ENCODE data around the gene ACACB.
A peak's percentile ranks its signal among the peaks of the same experiment; 100 is the strongest.

The ACACB gene

GRCh38 chr12:109115758-109116610, at the start of gene ACACB:
Gene ACACB, plus strand, starts transcription at chr12:109116587. Its CDS starts 22,819 bp downstream, at chr12:109139406.
- peaks cover 3 to 6% of the 10 kb centered on the region in 2 donors for H3K36me3 ChIP-seq (ENCODE audit: control insufficient read depth in 2 of 2, insufficient read depth in 2 of 2, low read length in 2 of 2)
- H3K9me3 ChIP-seq (ENCODE audit: control insufficient read depth in 2 of 2, low read length in 2 of 2): no peaks in the 10 kb centered on the region
- H3K27ac ChIP-seq (ENCODE audit: low read length): peak within 1 kb of the TSS; percentile 97
- H3K27me3 ChIP-seq (ENCODE audit: control insufficient read depth in 1 of 2, insufficient read depth in 2 of 2, low read length in 2 of 2): no peaks in the 10 kb centered on the region
- H3K9ac ChIP-seq (ENCODE audit: low read length in 2 of 2): peak within 1 kb of the TSS; percentile 53 to 76
- H3K4me3 ChIP-seq (ENCODE audit: low read length in 2 of 2): peak within 1 kb of the TSS; percentile 28 to 63
- H3K4me1 ChIP-seq (ENCODE audit: control insufficient read depth, insufficient read depth, low read length): peaks cover 56% of the 10 kb centered on the region

GRCh38 chr12:109069307-109070271, 46.8 kb upstream of the ACACB start:
- Histone ChIP-seq H3K27ac (ENCODE audit: low read length) (no peak overlapping the region), H3K9me3 (ENCODE audit: control insufficient read depth in 2 of 2, low read length in 2 of 2) (no peaks in the 10 kb centered on the region), H3K9ac (ENCODE audit: low read length in 2 of 2) (no peak overlapping the region), H3K36me3 (ENCODE audit: control insufficient read depth in 2 of 2, insufficient read depth in 2 of 2, low read length in 2 of 2) (peaks cover 40 to 43% of the 10 kb centered on the region in 2 donors), H3K27me3 (ENCODE audit: control insufficient read depth in 1 of 2, insufficient read depth in 2 of 2, low read length in 2 of 2) (no peaks in the 10 kb centered on the region), H3K4me1 (ENCODE audit: control insufficient read depth, insufficient read depth, low read length) (no peaks in the 10 kb centered on the region), H3K4me3 (ENCODE audit: low read length in 2 of 2) (no peak overlapping the region)

GRCh38 chr12:109074866-109075265, 41.5 kb upstream of the ACACB start:
- H3K4me1 ChIP-seq (ENCODE audit: control insufficient read depth, insufficient read depth, low read length): no peaks in the 10 kb centered on the region
- no peak overlapping the region for H3K4me3 ChIP-seq (ENCODE audit: low read length in 2 of 2)
- H3K9me3 ChIP-seq (ENCODE audit: control insufficient read depth in 2 of 2, low read length in 2 of 2): no peaks in the 10 kb centered on the region
- H3K9ac ChIP-seq (ENCODE audit: low read length in 2 of 2): no peak overlapping the region
- H3K27ac ChIP-seq (ENCODE audit: low read length): no peak overlapping the region
- no peaks in the 10 kb centered on the region for H3K27me3 ChIP-seq (ENCODE audit: control insufficient read depth in 1 of 2, insufficient read depth in 2 of 2, low read length in 2 of 2)
- H3K36me3 ChIP-seq (ENCODE audit: control insufficient read depth in 2 of 2, insufficient read depth in 2 of 2, low read length in 2 of 2): peaks cover 32 to 35% of the 10 kb centered on the region in 2 donors

- Histone ChIP-seq H3K27ac (ENCODE audit: low read length) (no peak overlapping the region), H3K36me3 (ENCODE audit: control insufficient read depth in 2 of 2, insufficient read depth in 2 of 2, low read length in 2 of 2) (peaks cover 61 to 63% of the 10 kb centered on the region in 2 donors), H3K9ac (ENCODE audit: low read length in 2 of 2) (no peak overlapping the region), H3K9me3 (ENCODE audit: control insufficient read depth in 2 of 2, low read length in 2 of 2) (no peaks in the 10 kb centered on the region), H3K4me3 (ENCODE audit: low read length in 2 of 2) (no peak overlapping the region), H3K27me3 (ENCODE audit: control insufficient read depth in 1 of 2, insufficient read depth in 2 of 2, low read length in 2 of 2) (no peaks in the 10 kb centered on the region), H3K4me1 (ENCODE audit: control insufficient read depth, insufficient read depth, low read length) (no peaks in the 10 kb centered on the region)
These were observed 33.6 kb upstream of the ACACB start for GRCh38 chr12:109082751-109083150.

- Histone ChIP-seq H3K4me1 (ENCODE audit: control insufficient read depth, insufficient read depth, low read length) (no peaks in the 10 kb centered on the region), H3K9me3 (ENCODE audit: control insufficient read depth in 2 of 2, low read length in 2 of 2) (no peaks in the 10 kb centered on the region), H3K36me3 (ENCODE audit: control insufficient read depth in 2 of 2, insufficient read depth in 2 of 2, low read length in 2 of 2) (peaks cover 72 to 74% of the 10 kb centered on the region in 2 donors), H3K4me3 (ENCODE audit: low read length in 2 of 2) (no peak overlapping the region), H3K27me3 (ENCODE audit: control insufficient read depth in 1 of 2, insufficient read depth in 2 of 2, low read length in 2 of 2) (no peaks in the 10 kb centered on the region), H3K9ac (ENCODE audit: low read length in 2 of 2) (no peak overlapping the region), H3K27ac (ENCODE audit: low read length) (no peak overlapping the region)
These were observed 32.0 kb upstream of the ACACB start for GRCh38 chr12:109084425-109084824.

- peaks cover 64 to 70% of the 10 kb centered on the region in 2 donors for H3K36me3 ChIP-seq (ENCODE audit: control insufficient read depth in 2 of 2, insufficient read depth in 2 of 2, low read length in 2 of 2)
- no peak overlapping the region for H3K9ac ChIP-seq (ENCODE audit: low read length in 2 of 2)
These were observed 30.8 kb upstream of the ACACB start for GRCh38 chr12:109085590-109085989.

GRCh38 chr12:109087250-109087649, 29.1 kb upstream of the ACACB start:
- Histone ChIP-seq H3K4me1 (ENCODE audit: control insufficient read depth, insufficient read depth, low read length) (peaks cover 8% of the 10 kb centered on the region), H3K4me3 (ENCODE audit: low read length in 2 of 2) (no peak overlapping the region), H3K27me3 (ENCODE audit: control insufficient read depth in 1 of 2, insufficient read depth in 2 of 2, low read length in 2 of 2) (no peaks in the 10 kb centered on the region), H3K27ac (ENCODE audit: low read length) (no peak overlapping the region), H3K36me3 (ENCODE audit: control insufficient read depth in 2 of 2, insufficient read depth in 2 of 2, low read length in 2 of 2) (peaks cover 50 to 56% of the 10 kb centered on the region in 2 donors), H3K9me3 (ENCODE audit: control insufficient read depth in 2 of 2, low read length in 2 of 2) (no peaks in the 10 kb centered on the region), H3K9ac (ENCODE audit: low read length in 2 of 2) (no peak overlapping the region)

More at GRCh38 chr12:109085590-109085989, 30.8 kb upstream of the ACACB start:
- no peaks in the 10 kb centered on the region for H3K9me3 ChIP-seq (ENCODE audit: control insufficient read depth in 2 of 2, low read length in 2 of 2)
- H3K4me3 ChIP-seq (ENCODE audit: low read length in 2 of 2): no peak overlapping the region
- no peaks in the 10 kb centered on the region for H3K27me3 ChIP-seq (ENCODE audit: control insufficient read depth in 1 of 2, insufficient read depth in 2 of 2, low read length in 2 of 2)
- no peaks in the 10 kb centered on the region for H3K4me1 ChIP-seq (ENCODE audit: control insufficient read depth, insufficient read depth, low read length)
- no peak overlapping the region for H3K27ac ChIP-seq (ENCODE audit: low read length)

GRCh38 chr12:109088818-109089217, 27.6 kb upstream of the ACACB start:
- H3K36me3 ChIP-seq (ENCODE audit: control insufficient read depth in 2 of 2, insufficient read depth in 2 of 2, low read length in 2 of 2): peaks cover 35 to 41% of the 10 kb centered on the region in 2 donors
- no peak overlapping the region for H3K27ac ChIP-seq (ENCODE audit: low read length)
- no peaks in the 10 kb centered on the region for H3K27me3 ChIP-seq (ENCODE audit: control insufficient read depth in 1 of 2, insufficient read depth in 2 of 2, low read length in 2 of 2)
- no peaks in the 10 kb centered on the region for H3K9me3 ChIP-seq (ENCODE audit: control insufficient read depth in 2 of 2, low read length in 2 of 2)
- H3K4me1 ChIP-seq (ENCODE audit: control insufficient read depth, insufficient read depth, low read length): peaks cover 23% of the 10 kb centered on the region
- H3K4me3 ChIP-seq (ENCODE audit: low read length in 2 of 2): no peak overlapping the region
- H3K9ac ChIP-seq (ENCODE audit: low read length in 2 of 2): no peak overlapping the region

- Histone ChIP-seq H3K27ac (ENCODE audit: low read length) (no peak overlapping the region), H3K4me3 (ENCODE audit: low read length in 2 of 2) (no peak overlapping the region), H3K9ac (ENCODE audit: low read length in 2 of 2) (no peak overlapping the region), H3K36me3 (ENCODE audit: control insufficient read depth in 2 of 2, insufficient read depth in 2 of 2, low read length in 2 of 2) (peaks cover 28 to 36% of the 10 kb centered on the region in 2 donors), H3K4me1 (ENCODE audit: control insufficient read depth, insufficient read depth, low read length) (peaks cover 24% of the 10 kb centered on the region), H3K9me3 (ENCODE audit: control insufficient read depth in 2 of 2, low read length in 2 of 2) (no peaks in the 10 kb centered on the region), H3K27me3 (ENCODE audit: control insufficient read depth in 1 of 2, insufficient read depth in 2 of 2, low read length in 2 of 2) (no peaks in the 10 kb centered on the region)
These were observed 26.7 kb upstream of the ACACB start for GRCh38 chr12:109089683-109090082.

- no peaks in the 10 kb centered on the region for H3K27me3 ChIP-seq (ENCODE audit: control insufficient read depth in 1 of 2, insufficient read depth in 2 of 2, low read length in 2 of 2)
- H3K9ac ChIP-seq (ENCODE audit: low read length in 2 of 2): peak overlapping the region; percentile 86 to 88
- peaks cover 10 to 15% of the 10 kb centered on the region in 2 donors for H3K36me3 ChIP-seq (ENCODE audit: control insufficient read depth in 2 of 2, insufficient read depth in 2 of 2, low read length in 2 of 2)
- H3K4me3 ChIP-seq (ENCODE audit: low read length in 2 of 2): peak overlapping the region; percentile 88 to 99
- no peaks in the 10 kb centered on the region for H3K9me3 ChIP-seq (ENCODE audit: control insufficient read depth in 2 of 2, low read length in 2 of 2)
- peaks cover 29% of the 10 kb centered on the region for H3K4me1 ChIP-seq (ENCODE audit: control insufficient read depth, insufficient read depth, low read length)
- H3K27ac ChIP-seq (ENCODE audit: low read length): peak overlapping the region; percentile 67
These were observed 23.8 kb upstream of the ACACB start for GRCh38 chr12:109092497-109093021.
